CD14-positive monocyte (primary cell): ENCODE measurements around the gene KIT. TPM values are rescaled to one million over a fixed set of nuclear protein-coding genes. Genes with fewer than 3 reads are reported as not detected.

Source experiments
- DNase-seq, 3 donors: peaks; one replicate each; pipeline ENCODE4 v3.0.0-alpha.2; 2011 to 2022
- H2AFZ ChIP-seq: 2 replicates; pipeline ENCODE4 v1.6.0; 2012; ENCODE audit warnings: mild to moderate bottlenecking, low read depth, low read length, inconsistent platforms; ENCODE audit not compliant: insufficient read depth, poor library complexity, severe bottlenecking
- H3K27ac ChIP-seq, 2 donors: 1 replicate in 1 of 2; 2 replicates in 1 of 2; pipeline ENCODE4 v1.5.1; 2012 to 2013; ENCODE audit warnings: low read length in 2 of 2, control low read depth in 1 of 2, inconsistent platforms in 1 of 2, low read depth in 1 of 2, mild to moderate bottlenecking in 1 of 2
- H3K27me3 ChIP-seq, 2 donors: one replicate each; pipeline versions ENCODE4 v1.6.0 to v1.6.1; 2011 to 2013; ENCODE audit warnings: low read length in 2 of 2; ENCODE audit not compliant: control insufficient read depth in 2 of 2, insufficient read depth in 2 of 2
- H3K36me3 ChIP-seq, 2 donors: replicated peaks in 1 of 2; 1 replicate in 1 of 2; 2 replicates in 1 of 2; pipeline versions ENCODE4 v1.5.1 to v1.6.1; 2012 to 2013; ENCODE audit warnings: low read length in 2 of 2, control low read depth in 1 of 2, inconsistent platforms in 1 of 2, mild to moderate bottlenecking in 1 of 2; ENCODE audit not compliant: insufficient read depth in 2 of 2, control insufficient read depth in 1 of 2
- H3K4me1 ChIP-seq, 2 donors: 1 replicate in 1 of 2; 2 replicates in 1 of 2; pipeline versions ENCODE4 v1.5.1 to v1.6.1; 2012 to 2013; ENCODE audit warnings: low read length in 2 of 2, control low read depth in 1 of 2, inconsistent platforms in 1 of 2, mild to moderate bottlenecking in 1 of 2, moderate library complexity in 1 of 2; ENCODE audit not compliant: insufficient read depth in 2 of 2, control insufficient read depth in 1 of 2
- H3K4me2 ChIP-seq: replicated peaks from 2 replicates; pipeline ENCODE3; 2012; ENCODE audit warnings: low read length, moderate library complexity, mild to moderate bottlenecking; ENCODE audit not compliant: poor library complexity, severe bottlenecking; ENCODE audit errors: extremely low read depth
- H3K4me3 ChIP-seq, 3 experiments: fragments of 200-600 bp in 1 of 3; sonication (generic) in 1 of 3; replicated peaks in 1 of 3; 1 replicate in 2 of 3; 2 replicates in 1 of 3; pipeline ENCODE4 v1.5.1; 2011 to 2013; ENCODE audit warnings: low read length in 3 of 3, mild to moderate bottlenecking in 3 of 3, control low read depth in 2 of 3, low read depth in 2 of 3, inconsistent platforms in 1 of 3, moderate library complexity in 1 of 3
- H3K79me2 ChIP-seq: 2 replicates; pipeline ENCODE4 v1.6.0; 2012; ENCODE audit warnings: mild to moderate bottlenecking, control low read depth, inconsistent platforms, low read length, moderate library complexity; ENCODE audit not compliant: insufficient read depth
- H3K9ac ChIP-seq: 2 replicates; pipeline ENCODE4 v1.6.0; 2017; ENCODE audit warnings: low read length, mild to moderate bottlenecking; ENCODE audit not compliant: insufficient read depth, poor library complexity, severe bottlenecking
- H3K9me3 ChIP-seq, 2 donors: replicated peaks in 1 of 2; 1 replicate in 1 of 2; 2 replicates in 1 of 2; pipeline versions ENCODE4 v1.5.1 to v1.6.1; 2012 to 2013; ENCODE audit warnings: low read length in 2 of 2, control low read depth in 1 of 2; ENCODE audit not compliant: control insufficient read depth in 1 of 2, insufficient read depth in 1 of 2
- H4K20me1 ChIP-seq: 2 replicates; pipeline ENCODE4 v1.6.0; 2012; ENCODE audit warnings: mild to moderate bottlenecking, low read length, control low read depth, moderate library complexity; ENCODE audit not compliant: insufficient read depth
- H3K27ac Mint-ChIP-seq, 7 donors: one replicate each; pipeline ENCODE4 v1.8.0; 2020; ENCODE audit warnings: mild to moderate bottlenecking in 7 of 7, mixed read lengths in 7 of 7, moderate library complexity in 6 of 7, inconsistent platforms in 2 of 7
- H3K27me3 Mint-ChIP-seq, 3 donors: one replicate each; pipeline ENCODE4 v1.8.0; 2021 to 2022; ENCODE audit warnings: low read depth in 3 of 3, mild to moderate bottlenecking in 3 of 3, mixed read lengths in 3 of 3, moderate library complexity in 3 of 3, inconsistent platforms in 1 of 3
- H3K36me3 Mint-ChIP-seq, 2 donors: one replicate each; pipeline ENCODE4 v1.8.0; 2020; ENCODE audit warnings: mixed read lengths in 2 of 2, inconsistent platforms in 1 of 2, mild to moderate bottlenecking in 1 of 2
- H3K4me1 Mint-ChIP-seq: one replicate; pipeline ENCODE4 v1.8.0; 2020; ENCODE audit warnings: mild to moderate bottlenecking, mixed read lengths
- H3K4me3 Mint-ChIP-seq, 2 donors: one replicate each; pipeline ENCODE4 v1.8.0; 2020; ENCODE audit warnings: mild to moderate bottlenecking in 2 of 2, mixed read lengths in 2 of 2, moderate library complexity in 1 of 2
- H3K9me3 Mint-ChIP-seq, 7 donors: one replicate each; pipeline ENCODE4 v1.8.0; 2020 to 2022; ENCODE audit warnings: mixed read lengths in 7 of 7, mild to moderate bottlenecking in 6 of 7, moderate library complexity in 6 of 7, inconsistent platforms in 2 of 7
- CTCF ChIP-seq: fragments of 200-600 bp; IDR thresholded peaks from one replicate; pipeline ENCODE4 v1.8.0; 2022; ENCODE audit warnings: antibody characterized with exemption, mild to moderate bottlenecking
- WGBS: methylation state at CpG from one replicate; pipeline ENCODE4 v1.1.5; 2013; ENCODE audit warnings: missing lambda C conversion rate; ENCODE audit not compliant: insufficient coverage; 5-methylcytosine and 5-hydroxymethylcytosine counted together
- intact Hi-C, 2 donors: fragments of 100-400 bp; cut with micrococcal nuclease; formaldehyde crosslinking; loops; one replicate each; pipeline versions ENCODE4 v1.15.0 to v1.15.1; 2023
- polyA minus RNA-seq: library from RNA; depleted of rRNA, polyadenylated mRNA; stranded (reverse); fragments of >200 nt; gene quantifications from 2 replicates; pipeline ENCODE4 v1.2.3, GENCODE V29; 2012
- polyA plus RNA-seq, 3 donors: library from polyadenylated mRNA; depleted of rRNA in 1 of 3; unstranded in 2 of 3; stranded (reverse) in 1 of 3; fragments of 300-500 nt in 2 of 3; fragments of >200 nt in 1 of 3; fragmentation: Illumina TruSeq in 2 of 3; gene quantifications; 1 replicate in 2 of 3; 2 replicates in 1 of 3; pipeline ENCODE4 v1.2.3, GENCODE V29; 2012 to 2021
- total RNA-seq, 12 experiments: library from RNA in 1 of 12; stranded (reverse) in 1 of 12; fragments of 120-200 nt in 1 of 12; gene quantifications; one replicate each; pipeline ENCODE4 v1.2.4 and lab custom pipeline; 2013 to 2026; ENCODE audit warnings: mixed read lengths in 6 of 12, inconsistent platforms in 1 of 12

The KIT gene
- 0.02 TPM for total RNA-seq (2013)
- not detected for polyA plus RNA-seq
- not detected in 2 replicates for polyA minus RNA-seq
- 0.92 to 38.3 (median 2.4) reads per million in 11 experiments for total RNA-seq (lab: John Stamatoyannopoulos, UW)

- H3K9me3 Mint-ChIP-seq: peaks cover 0 to 8% (median 2%) of the 10 kb centered on the region in 7 donors
- no peaks in the 10 kb centered on the region for H4K20me1 ChIP-seq
- no peak for TF ChIP-seq CTCF
- H3K27ac ChIP-seq: no peak within 1 kb of the TSS
- H3K4me1 ChIP-seq: peaks cover 29 to 40% of the 10 kb centered on the region in 2 donors
- intact Hi-C loops: no loop called here
- H2AFZ ChIP-seq: peak within 1 kb of the TSS; percentile 77
- H3K27ac Mint-ChIP-seq: peak within 1 kb of the TSS in 3 of 7 donors; percentile 31 to 63 (median 55)
- peaks cover 43% of the 10 kb centered on the region for H3K4me1 Mint-ChIP-seq
- peaks cover 0 to 3% of the 10 kb centered on the region in 2 donors for H3K9me3 ChIP-seq
- peak within 1 kb of the TSS; percentile 93 for H3K4me2 ChIP-seq
- peak within 1 kb of the TSS; percentile 57 for H3K9ac ChIP-seq
- peaks cover 25 to 41% of the 10 kb centered on the region in 2 donors for H3K27me3 ChIP-seq
- peaks cover 43 to 47% (median 46%) of the 10 kb centered on the region in 3 donors for H3K27me3 Mint-ChIP-seq
- H3K36me3 Mint-ChIP-seq: peaks cover 3 to 4% of the 10 kb centered on the region in 2 donors
- H3K36me3 ChIP-seq: no peaks in the 10 kb centered on the region
- under 1% methylated on average over 66 of the region's 72 CpGs for WGBS
- H3K4me3 Mint-ChIP-seq: peak within 1 kb of the TSS; percentile 85 to 94
- peaks cover 6% of the 10 kb centered on the region for H3K79me2 ChIP-seq
- H3K4me3 ChIP-seq: peak within 1 kb of the TSS; percentile 36 to 79 (median 40)
- DNase-seq: no peak
Observed at GRCh38 chr4:54657551-54658251, at the start of gene KIT. TSS of gene KIT (plus strand) at chr4:54657957. CDS start at chr4:54658015, 58 bp downstream.

DNA sequence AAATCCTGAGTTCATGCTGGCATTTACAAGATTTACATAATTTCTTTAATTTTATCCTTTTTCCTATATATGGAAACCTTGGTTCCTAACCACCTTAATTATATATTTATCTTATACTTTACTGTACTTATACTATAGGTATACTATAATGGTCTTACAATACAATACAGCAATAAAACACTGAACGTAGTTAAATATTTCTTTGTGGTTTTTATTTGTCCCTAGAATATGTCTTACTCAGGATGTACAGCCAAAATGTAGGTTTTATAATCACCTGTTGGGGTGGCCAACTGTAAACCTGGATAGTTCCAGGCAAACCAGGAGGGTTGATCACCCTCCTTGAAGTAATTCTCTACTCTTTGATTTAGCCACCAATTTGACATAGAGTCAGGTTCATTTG is 48.4 kb upstream of the KIT start:
- Histone ChIP-seq H3K9me3 (no peaks in the 10 kb centered on the region), H3K4me3 (no peak overlapping the region), H3K4me2 (no peak overlapping the region), H3K79me2 (no peaks in the 10 kb centered on the region), H3K9ac (no peak overlapping the region), H3K36me3 (no peaks in the 10 kb centered on the region), H4K20me1 (no peaks in the 10 kb centered on the region), H3K27ac (no peak overlapping the region), H2AFZ (no peak overlapping the region), H3K4me1 (no peaks in the 10 kb centered on the region), H3K27me3 (no peaks in the 10 kb centered on the region)
- peaks cover 0 to 2% (median 0%) of the 10 kb centered on the region in 3 donors for H3K27me3 Mint-ChIP-seq
- no peak overlapping the region for H3K27ac Mint-ChIP-seq
- no peak overlapping the region for H3K4me3 Mint-ChIP-seq
- H3K9me3 Mint-ChIP-seq: peaks cover 0 to 6% (median 5%) of the 10 kb centered on the region in 7 donors
- no peak for DNase-seq
- no peak for TF ChIP-seq CTCF
- WGBS: no CpG with 5 or more reads among the region's 1 CpG
- H3K36me3 Mint-ChIP-seq: no peaks in the 10 kb centered on the region
- H3K4me1 Mint-ChIP-seq: no peaks in the 10 kb centered on the region
- intact Hi-C loops: no loop called here
